A673 (cell line): ENCODE measurements around the gene MIPOL1.

ENCODE experiments used
- EZH2 ChIP-seq: fragments of 200-600 bp; sonication (generic); IDR thresholded peaks from 2 replicates; pipeline ENCODE4 v1.6.1; 2017; ENCODE audit warnings: borderline replicate concordance, low read depth, mild to moderate bottlenecking, mixed read lengths, antibody characterized with exemption, low read length; ENCODE audit not compliant: poor library complexity, severe bottlenecking
- TF ChIP-seq, protein P1 (sequence below): fragments of 300-800, 200-600 bp; sonication (generic); conservative IDR thresholded peaks from 2 replicates; pipeline ENCODE4 v1.5.1; 2017; ENCODE audit warnings: low read depth, mild to moderate bottlenecking, antibody characterized with exemption, low read length, moderate library complexity, mixed read lengths

DNA sequence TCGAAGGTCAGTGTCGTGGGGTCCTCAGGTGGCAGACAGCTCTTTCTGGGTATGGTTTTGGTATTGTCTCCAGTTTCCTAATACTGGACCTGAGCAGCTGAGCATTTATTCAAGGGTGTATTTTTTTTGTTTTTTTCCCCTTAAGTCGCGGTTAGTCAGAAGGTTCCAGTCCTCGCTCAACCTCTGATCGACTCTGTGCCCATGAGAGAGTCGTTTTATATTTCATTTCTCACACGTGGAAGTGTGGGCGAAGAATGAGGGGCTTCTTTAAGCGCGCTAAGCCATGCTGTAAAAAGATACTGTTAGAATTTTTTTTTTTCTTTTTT, 499 bp downstream of the MIPOL1 start:
- TF ChIP-seq, protein P1, sequence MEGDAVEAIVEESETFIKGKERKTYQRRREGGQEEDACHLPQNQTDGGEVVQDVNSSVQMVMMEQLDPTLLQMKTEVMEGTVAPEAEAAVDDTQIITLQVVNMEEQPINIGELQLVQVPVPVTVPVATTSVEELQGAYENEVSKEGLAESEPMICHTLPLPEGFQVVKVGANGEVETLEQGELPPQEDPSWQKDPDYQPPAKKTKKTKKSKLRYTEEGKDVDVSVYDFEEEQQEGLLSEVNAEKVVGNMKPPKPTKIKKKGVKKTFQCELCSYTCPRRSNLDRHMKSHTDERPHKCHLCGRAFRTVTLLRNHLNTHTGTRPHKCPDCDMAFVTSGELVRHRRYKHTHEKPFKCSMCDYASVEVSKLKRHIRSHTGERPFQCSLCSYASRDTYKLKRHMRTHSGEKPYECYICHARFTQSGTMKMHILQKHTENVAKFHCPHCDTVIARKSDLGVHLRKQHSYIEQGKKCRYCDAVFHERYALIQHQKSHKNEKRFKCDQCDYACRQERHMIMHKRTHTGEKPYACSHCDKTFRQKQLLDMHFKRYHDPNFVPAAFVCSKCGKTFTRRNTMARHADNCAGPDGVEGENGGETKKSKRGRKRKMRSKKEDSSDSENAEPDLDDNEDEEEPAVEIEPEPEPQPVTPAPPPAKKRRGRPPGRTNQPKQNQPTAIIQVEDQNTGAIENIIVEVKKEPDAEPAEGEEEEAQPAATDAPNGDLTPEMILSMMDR, result no peak
- TF ChIP-seq EZH2, result no peak
